A549 (cell line): ENCODE measurements around the gene TTC31.

ENCODE experiments used
- NFE2L2 ChIP-seq: fragments of 150-350 bp; conservative IDR thresholded peaks from 2 replicates; pipeline ENCODE4 v1.6.1; 2014; ENCODE audit warnings: low read length
- RNF2 ChIP-seq: fragments of 200-600 bp; sonication (generic); IDR thresholded peaks from 2 replicates; pipeline ENCODE4 v1.6.1; 2016; ENCODE audit warnings: low read depth, mild to moderate bottlenecking, antibody characterized with exemption, moderate library complexity, borderline replicate concordance
- SREBF2 ChIP-seq: fragments of 450-650 bp; IDR thresholded peaks from 2 replicates; pipeline ENCODE4 v1.6.1; 2014; ENCODE audit warnings: mild to moderate bottlenecking, moderate library complexity
- TF ChIP-seq, protein P1 (sequence below): fragments of >200 bp; sonication (Bioruptor Twin); formaldehyde crosslinking; IDR thresholded peaks from 3 replicates; pipeline ENCODE4 v1.5.1; 2016

- TF ChIP-seq, protein P1, sequence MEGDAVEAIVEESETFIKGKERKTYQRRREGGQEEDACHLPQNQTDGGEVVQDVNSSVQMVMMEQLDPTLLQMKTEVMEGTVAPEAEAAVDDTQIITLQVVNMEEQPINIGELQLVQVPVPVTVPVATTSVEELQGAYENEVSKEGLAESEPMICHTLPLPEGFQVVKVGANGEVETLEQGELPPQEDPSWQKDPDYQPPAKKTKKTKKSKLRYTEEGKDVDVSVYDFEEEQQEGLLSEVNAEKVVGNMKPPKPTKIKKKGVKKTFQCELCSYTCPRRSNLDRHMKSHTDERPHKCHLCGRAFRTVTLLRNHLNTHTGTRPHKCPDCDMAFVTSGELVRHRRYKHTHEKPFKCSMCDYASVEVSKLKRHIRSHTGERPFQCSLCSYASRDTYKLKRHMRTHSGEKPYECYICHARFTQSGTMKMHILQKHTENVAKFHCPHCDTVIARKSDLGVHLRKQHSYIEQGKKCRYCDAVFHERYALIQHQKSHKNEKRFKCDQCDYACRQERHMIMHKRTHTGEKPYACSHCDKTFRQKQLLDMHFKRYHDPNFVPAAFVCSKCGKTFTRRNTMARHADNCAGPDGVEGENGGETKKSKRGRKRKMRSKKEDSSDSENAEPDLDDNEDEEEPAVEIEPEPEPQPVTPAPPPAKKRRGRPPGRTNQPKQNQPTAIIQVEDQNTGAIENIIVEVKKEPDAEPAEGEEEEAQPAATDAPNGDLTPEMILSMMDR = no peak
- TF ChIP-seq SREBF2 = no peak
- TF ChIP-seq NFE2L2 = no peak
- no peak for TF ChIP-seq RNF2
Measured at GRCh38 chr2:74495440-74495839, 12.6 kb downstream of the TTC31 start.
